ENCODE measurements around the gene KMT5B. TPM values are rescaled to one million over a fixed set of nuclear protein-coding genes. Genes with fewer than 3 reads are reported as not detected.

KMT5B gene
- total RNA-seq, 2 donors from 2014 or later = 30.6 to 34.4 TPM

DNA sequence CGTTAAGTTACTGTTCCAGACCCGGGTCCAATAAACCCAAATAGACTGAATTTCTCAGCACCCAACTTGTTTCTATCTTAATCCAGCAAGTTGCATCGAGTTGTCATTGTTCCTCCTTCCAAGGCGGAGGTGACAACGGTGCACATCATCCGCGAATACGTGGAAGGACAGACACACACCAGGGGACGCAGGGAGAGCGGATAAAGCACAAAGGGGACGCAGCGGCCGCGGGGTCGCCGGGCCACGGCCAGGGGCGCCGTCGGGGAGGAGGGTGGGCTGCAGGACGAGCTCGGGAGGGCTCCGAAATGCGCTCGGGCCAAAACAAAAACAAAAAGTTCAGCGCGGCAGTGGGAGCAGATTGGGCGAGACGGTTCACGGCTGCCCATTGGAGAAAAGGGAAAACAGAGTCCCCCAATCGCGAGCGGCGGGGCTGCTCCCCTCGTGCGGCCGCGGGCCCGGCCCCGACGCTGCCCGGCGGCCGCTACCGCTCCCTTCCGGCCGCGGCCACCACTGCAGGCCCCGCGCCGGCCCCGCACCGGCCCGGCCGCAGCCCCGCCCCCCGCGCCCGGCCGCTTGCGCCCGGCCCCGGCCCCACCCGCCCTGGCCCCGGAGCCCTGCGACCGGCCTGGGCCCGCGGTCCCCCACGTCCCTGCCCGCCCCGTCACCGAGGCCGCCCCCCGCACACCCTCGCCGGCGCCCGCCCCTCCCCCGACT lies 518 bp downstream of the KMT5B start:
- peak overlapping the region; percentile 72 to 94 for H3K27ac Mint-ChIP-seq
- H3K4me1 Mint-ChIP-seq (ENCODE audit: low read depth in 2 of 2) = peaks cover 39 to 48% of the 10 kb centered on the region in 2 donors
- DNase-seq (ENCODE audit: low spot score) = peak; percentile 78
- peaks cover 0 to 6% of the 10 kb centered on the region in 2 donors for H3K27me3 Mint-ChIP-seq
- ATAC-seq = peak; percentile 81 to 84
- peak overlapping the region; percentile 94 for H3K4me3 Mint-ChIP-seq
- H3K36me3 Mint-ChIP-seq = no peaks in the 10 kb centered on the region
- no peaks in the 10 kb centered on the region for H3K9me3 Mint-ChIP-seq

DNA sequence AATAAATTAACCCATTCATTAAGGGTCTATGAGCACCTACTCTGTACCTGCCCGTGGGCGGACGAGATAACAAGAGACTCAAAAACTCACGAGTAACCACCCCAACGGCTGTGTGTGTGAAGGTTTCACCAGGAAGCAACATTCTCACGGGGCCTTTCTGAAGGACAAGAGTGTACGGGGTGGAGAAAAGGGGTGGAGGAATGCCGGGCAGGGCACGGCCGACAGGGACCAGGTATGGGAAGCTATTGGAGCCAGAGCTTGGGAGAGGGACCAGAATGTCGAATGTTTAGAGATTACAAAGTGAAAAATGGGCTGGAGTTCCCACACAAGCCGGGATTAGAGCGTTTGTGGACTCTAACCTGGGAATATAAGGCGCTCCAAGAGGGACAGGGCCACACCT lies 1.6 kb downstream of the KMT5B start:
- H3K4me3 Mint-ChIP-seq = peak overlapping the region; percentile 94
- H3K27me3 Mint-ChIP-seq = peaks cover 0 to 6% of the 10 kb centered on the region in 2 donors
- no peaks in the 10 kb centered on the region for H3K36me3 Mint-ChIP-seq
- no peaks in the 10 kb centered on the region for H3K9me3 Mint-ChIP-seq
- ATAC-seq (no peak), DNase-seq (ENCODE audit: low spot score) (no peak)
- peak overlapping the region; percentile 72 to 94 for H3K27ac Mint-ChIP-seq
- H3K4me1 Mint-ChIP-seq (ENCODE audit: low read depth in 2 of 2) = peaks cover 45 to 50% of the 10 kb centered on the region in 2 donors

DNA sequence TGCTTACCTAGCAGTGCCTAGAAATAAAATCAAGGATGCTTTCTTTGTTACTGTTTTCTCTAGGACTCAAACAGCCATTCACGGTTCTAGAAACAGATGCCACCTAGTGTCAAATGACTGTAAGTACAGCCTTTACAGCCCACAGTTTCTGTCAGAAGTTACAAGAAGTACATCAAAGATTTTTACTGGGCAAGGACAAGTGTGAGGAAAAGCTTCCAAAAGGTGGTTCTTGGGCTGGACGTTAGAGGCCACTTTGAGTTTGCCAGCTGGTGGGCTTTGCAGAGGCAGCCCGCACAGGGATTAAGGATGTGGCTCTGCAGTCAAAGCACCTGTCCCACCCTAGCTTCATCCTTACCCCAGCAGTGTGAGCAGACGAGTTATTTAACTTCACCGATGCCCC lies 6.9 kb downstream of the KMT5B start:
- DNase-seq (ENCODE audit: low spot score) (no peak), ATAC-seq (peak; percentile 49 to 67)
- H3K4me1 Mint-ChIP-seq (ENCODE audit: low read depth in 2 of 2) = peaks cover 35 to 47% of the 10 kb centered on the region in 2 donors
- no peak overlapping the region for H3K4me3 Mint-ChIP-seq
- H3K27me3 Mint-ChIP-seq = no peaks in the 10 kb centered on the region
- no peaks in the 10 kb centered on the region for H3K9me3 Mint-ChIP-seq
- no peak overlapping the region for H3K27ac Mint-ChIP-seq
- no peaks in the 10 kb centered on the region for H3K36me3 Mint-ChIP-seq

DNA sequence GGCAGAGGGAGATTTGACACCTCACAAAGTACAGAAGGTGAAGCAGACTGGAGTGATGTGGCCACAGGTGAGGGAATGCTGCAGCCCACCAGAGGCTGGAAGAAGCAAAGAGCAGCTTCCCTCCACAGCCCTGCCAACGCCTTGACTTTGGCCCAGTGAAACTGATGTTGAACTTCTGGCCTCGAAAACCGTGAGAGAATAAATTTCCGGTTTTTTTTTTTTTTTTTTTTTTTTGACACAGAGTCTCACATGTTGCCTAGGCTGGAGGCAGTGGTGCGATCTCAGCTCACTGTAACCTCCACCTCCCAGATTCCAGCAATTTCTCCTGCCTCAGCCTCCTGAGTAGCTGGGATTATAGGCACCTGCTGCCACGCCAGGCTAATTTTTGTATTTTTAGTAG lies 8.7 kb downstream of the KMT5B start:
- ATAC-seq (no peak), DNase-seq (ENCODE audit: low spot score) (no peak)
- no peaks in the 10 kb centered on the region for H3K9me3 Mint-ChIP-seq
- H3K4me3 Mint-ChIP-seq = no peak overlapping the region
- no peaks in the 10 kb centered on the region for H3K36me3 Mint-ChIP-seq
- H3K27ac Mint-ChIP-seq = no peak overlapping the region
- H3K27me3 Mint-ChIP-seq = no peaks in the 10 kb centered on the region
- H3K4me1 Mint-ChIP-seq (ENCODE audit: low read depth in 2 of 2) = peaks cover 36 to 50% of the 10 kb centered on the region in 2 donors

DNA sequence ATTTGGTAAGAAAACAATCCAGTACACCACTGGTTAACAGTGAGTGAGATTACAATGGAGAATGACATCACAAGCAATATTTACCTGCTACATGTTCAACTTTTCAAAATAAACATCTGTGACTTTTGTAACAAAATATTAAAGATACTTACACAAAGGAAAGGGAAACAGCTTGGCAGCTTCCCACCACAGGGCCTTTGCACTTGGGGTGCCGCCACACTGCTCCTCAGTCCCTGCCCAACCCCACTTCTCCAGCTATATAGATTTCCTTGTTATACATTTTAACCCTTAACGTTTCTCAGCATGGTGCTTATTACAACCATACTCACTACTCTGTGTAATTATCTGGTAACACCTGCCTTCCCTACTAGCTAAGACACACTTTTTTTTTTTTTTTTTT lies 10.9 kb downstream of the KMT5B start:
- Mint-ChIP-seq H3K9me3 (no peaks in the 10 kb centered on the region), H3K36me3 (no peaks in the 10 kb centered on the region), H3K27me3 (no peaks in the 10 kb centered on the region), H3K4me1 (ENCODE audit: low read depth in 2 of 2) (peaks cover 31 to 52% of the 10 kb centered on the region in 2 donors), H3K4me3 (no peak overlapping the region), H3K27ac (no peak overlapping the region)
- no peak for ATAC-seq
- DNase-seq (ENCODE audit: low spot score) = no peak

DNA sequence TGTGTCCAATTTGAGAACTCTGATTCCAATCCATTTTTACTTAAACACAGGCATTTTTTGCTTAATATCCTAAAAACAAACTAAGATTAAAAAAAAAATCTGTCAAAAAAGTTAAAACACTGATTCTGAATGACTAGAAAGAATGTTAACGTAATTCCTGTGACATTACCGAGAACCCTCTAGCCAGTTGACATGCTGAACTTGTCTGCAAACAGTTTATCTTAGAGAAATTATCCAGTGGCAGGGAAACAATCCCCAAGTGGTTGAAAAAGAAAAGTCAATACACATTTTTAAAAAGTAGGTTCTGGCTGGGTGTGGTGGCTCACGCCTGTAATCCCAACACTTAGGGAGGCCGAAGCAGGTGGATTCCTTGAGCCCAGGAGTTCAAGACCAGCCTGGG lies 11.6 kb downstream of the KMT5B start:
- Mint-ChIP-seq H3K36me3 (no peaks in the 10 kb centered on the region), H3K9me3 (no peaks in the 10 kb centered on the region), H3K4me3 (no peak overlapping the region), H3K27me3 (no peaks in the 10 kb centered on the region), H3K4me1 (ENCODE audit: low read depth in 2 of 2) (peaks cover 31 to 50% of the 10 kb centered on the region in 2 donors), H3K27ac (no peak overlapping the region)
- ATAC-seq (no peak), DNase-seq (ENCODE audit: low spot score) (no peak)

DNA sequence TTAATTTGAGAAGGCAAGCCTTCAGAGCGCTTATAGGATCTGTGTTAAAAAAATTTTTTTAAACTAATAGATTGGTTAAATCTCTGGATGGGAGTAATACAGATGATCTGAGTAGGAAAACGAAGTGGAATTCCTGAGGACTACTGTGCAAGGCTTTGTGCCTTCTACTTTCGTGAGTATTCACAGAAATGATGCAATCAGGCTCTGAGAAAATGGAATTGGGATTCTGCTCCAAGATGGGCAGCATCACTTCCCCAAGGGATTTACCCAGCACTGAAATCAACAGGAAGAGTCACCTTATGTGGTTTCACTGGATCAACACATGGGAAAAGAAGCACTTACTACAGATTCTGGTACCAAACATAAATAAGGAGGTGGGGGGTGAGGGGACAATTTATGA lies 12.5 kb downstream of the KMT5B start:
- no peaks in the 10 kb centered on the region for H3K36me3 Mint-ChIP-seq
- no peak overlapping the region for H3K27ac Mint-ChIP-seq
- no peaks in the 10 kb centered on the region for H3K9me3 Mint-ChIP-seq
- no peak overlapping the region for H3K4me3 Mint-ChIP-seq
- ATAC-seq (no peak), DNase-seq (ENCODE audit: low spot score) (no peak)
- no peaks in the 10 kb centered on the region for H3K27me3 Mint-ChIP-seq
- peaks cover 29 to 48% of the 10 kb centered on the region in 2 donors for H3K4me1 Mint-ChIP-seq (ENCODE audit: low read depth in 2 of 2)

DNA sequence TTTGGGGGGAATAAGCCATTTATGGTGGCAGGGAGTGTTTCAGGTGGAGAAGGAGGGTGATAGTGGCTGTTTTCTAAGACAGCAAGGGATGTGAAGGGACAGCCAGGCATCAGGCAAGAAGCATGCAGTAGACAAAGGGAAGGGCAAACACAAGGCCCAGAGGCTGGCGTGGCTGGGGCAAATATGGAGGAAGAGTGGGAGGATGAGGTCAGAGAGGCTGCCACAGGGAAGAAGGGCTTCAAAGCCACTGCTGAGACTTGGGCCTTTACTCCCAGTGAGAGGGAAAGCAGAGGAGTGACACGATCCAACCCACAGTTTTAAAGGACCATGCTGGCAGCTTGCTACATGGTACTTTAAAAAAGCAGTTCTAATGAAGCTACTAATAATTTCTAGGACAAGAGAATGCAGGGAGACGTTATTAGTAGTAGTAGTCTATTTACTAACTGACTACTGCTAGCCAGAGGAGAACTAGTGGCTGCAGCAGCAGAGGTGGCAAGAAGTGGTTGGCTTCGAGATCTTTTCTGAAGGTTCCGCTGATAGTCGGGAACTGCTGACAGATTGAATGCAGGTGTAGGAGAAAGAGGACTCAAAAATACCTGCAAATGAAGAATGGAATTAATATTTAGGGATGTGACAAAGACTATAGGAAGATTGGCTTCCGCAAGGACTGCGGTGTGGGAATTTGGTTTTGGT lies 13.7 kb downstream of the KMT5B start:
- no peaks in the 10 kb centered on the region for H3K9me3 Mint-ChIP-seq
- H3K27ac Mint-ChIP-seq = no peak overlapping the region
- no peaks in the 10 kb centered on the region for H3K27me3 Mint-ChIP-seq
- no peaks in the 10 kb centered on the region for H3K36me3 Mint-ChIP-seq
- DNase-seq (ENCODE audit: low spot score) (no peak), ATAC-seq (no peak)
- H3K4me3 Mint-ChIP-seq = peak overlapping the region; percentile 26
- H3K4me1 Mint-ChIP-seq (ENCODE audit: low read depth in 2 of 2) = peaks cover 34 to 50% of the 10 kb centered on the region in 2 donors

DNA sequence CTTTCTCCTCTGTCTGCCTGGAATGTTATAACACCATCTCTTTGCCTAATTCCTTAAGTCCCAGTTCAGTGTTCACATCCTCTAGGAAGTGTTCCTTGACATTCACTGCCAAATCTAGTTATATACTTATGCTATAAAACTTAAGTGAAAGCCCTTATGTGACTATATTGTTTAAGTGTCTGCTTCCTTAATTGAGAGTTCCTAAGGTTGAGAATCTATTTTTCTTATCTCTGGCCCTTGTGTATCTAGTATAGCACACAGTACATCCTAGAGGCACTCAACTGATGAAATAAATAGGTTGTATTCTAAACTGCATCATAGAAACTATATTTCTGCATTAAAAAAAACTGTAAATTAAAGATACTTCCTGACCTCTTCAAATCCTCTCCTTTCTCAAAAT lies 16.9 kb downstream of the KMT5B start:
- Mint-ChIP-seq H3K4me3 (no peak overlapping the region), H3K4me1 (ENCODE audit: low read depth in 2 of 2) (peaks cover 48 to 55% of the 10 kb centered on the region in 2 donors), H3K27me3 (no peaks in the 10 kb centered on the region), H3K36me3 (no peaks in the 10 kb centered on the region), H3K27ac (no peak overlapping the region), H3K9me3 (no peaks in the 10 kb centered on the region)
- DNase-seq (ENCODE audit: low spot score) (no peak), ATAC-seq (no peak)

DNA sequence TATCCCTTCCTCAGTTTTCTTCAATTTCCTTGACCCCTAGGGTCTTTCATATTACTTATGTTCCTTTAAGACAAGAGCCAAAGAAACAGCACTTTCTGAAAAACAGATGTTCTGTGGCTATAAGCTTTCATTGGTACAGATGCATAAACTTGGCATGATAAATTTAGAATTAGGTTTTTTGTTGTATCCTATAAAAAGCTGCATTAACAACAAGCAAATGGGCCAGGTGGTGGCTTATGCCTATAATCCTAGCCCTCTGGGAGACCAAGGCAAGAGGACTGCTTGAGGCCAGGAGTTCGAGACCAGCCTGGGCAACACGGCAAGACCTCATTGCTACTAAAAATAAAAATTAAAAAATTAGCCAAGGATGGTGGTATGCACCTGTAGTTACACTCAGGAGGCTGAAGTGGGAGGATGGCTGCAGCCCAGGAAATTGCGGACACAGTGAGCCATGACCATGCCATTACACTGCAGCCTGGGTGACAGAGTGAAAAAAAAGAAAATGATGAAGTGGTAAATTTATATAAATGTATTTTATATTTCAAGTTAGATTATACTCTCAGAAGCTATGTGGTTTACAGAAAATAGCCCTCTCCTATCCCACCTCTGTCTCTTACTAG lies 18.3 kb downstream of the KMT5B start:
- Mint-ChIP-seq H3K4me3 (no peak overlapping the region), H3K27me3 (no peaks in the 10 kb centered on the region), H3K4me1 (ENCODE audit: low read depth in 2 of 2) (peaks cover 41 to 48% of the 10 kb centered on the region in 2 donors), H3K36me3 (no peaks in the 10 kb centered on the region), H3K9me3 (no peaks in the 10 kb centered on the region), H3K27ac (no peak overlapping the region)
- ATAC-seq (no peak), DNase-seq (ENCODE audit: low spot score) (no peak)

DNA sequence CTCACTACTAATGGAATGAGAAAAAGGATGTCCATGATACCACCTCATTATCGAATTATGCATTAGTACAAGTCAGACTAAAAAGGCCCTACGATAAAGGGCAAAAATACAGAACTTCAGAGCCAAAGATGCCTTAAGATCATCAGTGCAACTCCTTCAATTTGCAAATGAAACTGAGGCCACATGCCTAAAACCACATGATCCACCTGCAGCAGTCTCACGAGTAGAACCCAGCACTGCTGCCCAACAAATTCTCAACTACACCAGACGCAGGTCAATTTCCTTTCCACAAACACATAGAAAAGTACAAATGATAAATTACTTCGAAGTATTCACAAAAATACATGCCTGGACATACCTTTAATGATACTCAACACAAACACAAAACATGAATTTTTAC lies 20.1 kb downstream of the KMT5B start:
- no peaks in the 10 kb centered on the region for H3K36me3 Mint-ChIP-seq
- DNase-seq (ENCODE audit: low spot score) (no peak), ATAC-seq (no peak)
- no peaks in the 10 kb centered on the region for H3K27me3 Mint-ChIP-seq
- no peak overlapping the region for H3K27ac Mint-ChIP-seq
- peaks cover 32 to 39% of the 10 kb centered on the region in 2 donors for H3K4me1 Mint-ChIP-seq (ENCODE audit: low read depth in 2 of 2)
- H3K4me3 Mint-ChIP-seq = no peak overlapping the region
- H3K9me3 Mint-ChIP-seq = no peaks in the 10 kb centered on the region

DNA sequence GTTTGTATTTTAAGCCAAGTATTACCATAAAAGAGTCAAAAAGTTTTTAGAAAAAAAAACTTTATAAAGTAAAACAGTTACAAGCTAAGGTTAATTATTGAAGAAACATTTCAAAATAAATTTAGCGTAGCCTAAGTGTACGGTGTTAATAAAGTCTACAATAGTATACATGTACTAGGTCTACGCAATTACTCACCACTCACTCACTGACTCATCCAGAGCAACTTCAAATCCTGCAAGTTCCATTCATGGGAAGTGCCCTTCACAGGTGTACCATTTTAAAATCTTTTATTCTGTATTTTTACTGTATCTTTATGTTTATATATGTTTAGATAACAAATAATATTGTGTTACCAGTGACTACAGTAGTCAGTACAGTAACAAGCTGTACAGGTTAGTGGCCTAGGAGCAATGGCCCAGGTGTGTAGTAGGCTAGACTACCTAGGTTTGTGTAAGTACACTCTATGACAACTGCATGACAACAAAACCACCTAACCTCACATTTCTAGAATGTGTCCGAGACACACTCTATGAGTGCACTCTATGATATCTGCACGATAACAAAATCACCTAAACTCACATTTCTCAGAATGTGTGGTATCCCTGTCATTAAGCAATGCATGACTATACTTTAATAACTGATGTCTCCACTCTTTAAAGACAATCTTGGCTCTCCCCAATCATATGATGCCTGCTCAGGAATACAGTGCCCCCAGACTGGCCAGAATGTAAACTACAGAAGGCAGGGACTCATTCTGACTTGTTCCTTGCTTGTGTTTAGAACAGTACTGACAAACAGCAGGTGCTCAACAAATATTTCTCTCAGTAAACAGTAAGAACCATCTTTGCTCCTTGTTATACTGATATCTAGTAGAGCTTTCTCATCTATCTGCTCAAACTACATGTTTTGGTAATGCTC lies 21.2 kb downstream of the KMT5B start:
- Mint-ChIP-seq H3K9me3 (no peaks in the 10 kb centered on the region), H3K27ac (no peak overlapping the region), H3K4me1 (ENCODE audit: low read depth in 2 of 2) (peaks cover 38 to 40% of the 10 kb centered on the region in 2 donors), H3K36me3 (no peaks in the 10 kb centered on the region), H3K4me3 (no peak overlapping the region), H3K27me3 (no peaks in the 10 kb centered on the region)
- ATAC-seq (peak in 1 of 2 donors; percentile 24), DNase-seq (ENCODE audit: low spot score) (no peak)

DNA sequence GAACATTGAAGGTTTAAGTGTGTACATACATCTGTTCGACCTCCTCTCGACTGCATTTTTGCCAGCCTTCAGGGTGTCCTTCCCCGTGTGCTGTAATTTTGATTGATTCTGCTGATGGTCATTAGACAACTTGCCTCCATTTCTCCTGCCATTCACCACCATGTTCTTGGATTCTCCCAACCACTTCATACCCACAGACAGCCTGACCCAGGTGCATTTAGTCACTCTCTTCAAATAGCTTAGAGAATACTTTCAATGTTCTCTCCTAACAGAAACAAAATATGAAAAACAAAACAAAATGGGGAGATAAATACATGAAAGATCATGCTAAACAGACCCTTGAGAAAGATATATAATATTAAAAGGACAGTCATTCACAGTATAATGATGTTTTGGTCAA lies 23.2 kb downstream of the KMT5B start:
- peak overlapping the region in 1 of 2 donors; percentile 6 for H3K27ac Mint-ChIP-seq

More for the DNA sequence above, 23.2 kb downstream of the KMT5B start:
- DNase-seq (ENCODE audit: low spot score) (no peak), ATAC-seq (no peak)
- no peak overlapping the region for H3K4me3 Mint-ChIP-seq
- no peaks in the 10 kb centered on the region for H3K36me3 Mint-ChIP-seq
- H3K4me1 Mint-ChIP-seq (ENCODE audit: low read depth in 2 of 2) = peaks cover 28 to 31% of the 10 kb centered on the region in 2 donors
- H3K9me3 Mint-ChIP-seq = no peaks in the 10 kb centered on the region
- no peaks in the 10 kb centered on the region for H3K27me3 Mint-ChIP-seq

Measured in natural killer cell treated with Interleukin-12 subunit alpha and Interleukin-12 subunit beta and Interleukin-15 and Interleukin-18, amount 100 ng/mL, for 72 hours (primary cell).